Muscle of leg (tissue), 9 donors: ENCODE results near the gene DICER1. TPM values are rescaled to one million over a fixed set of nuclear protein-coding genes. Genes with fewer than 3 reads are reported as not detected.

Source experiments
- polyA plus RNA-seq, 8 donors: library from polyadenylated mRNA; unstranded; fragments of 120-200 nt; gene quantifications; one replicate each; pipeline versions ENCODE4 v1.2.1 to v1.2.3, GENCODE V29; 2013; ENCODE audit warnings: inconsistent platforms in 1 of 8, low replicate concordance in 1 of 8; ENCODE audit not compliant: insufficient read length in 8 of 8, insufficient read depth in 1 of 8
- total RNA-seq: library from RNA; stranded (reverse); fragments of 120-200 nt; gene quantifications from one replicate; pipeline ENCODE4 v1.2.4, GENCODE V29; 2013

DICER1 gene
- total and polyA plus RNA-seq, 9 donors: 24.6 to 48.9 (median 40.8) TPM

Other genes with a start within 250 kb of the DICER1 start
- gene CLMN, start 162.4 kb upstream of the DICER1 start, total RNA-seq: 3.2 TPM
- 1 to 10 TPM; 2.1 to 4.0 (median 2.8) TPM for gene CLMN, start 162.4 kb upstream of the DICER1 start, polyA plus RNA-seq